Motor neuron (in vitro differentiated cells): ENCODE results near the gene MCU. TPM values are rescaled to one million over a fixed set of nuclear protein-coding genes. Genes with fewer than 3 reads are reported as not detected.
"Not testable (repeated sequence)": the region's sequence is repeated elsewhere in the genome, so short reads cannot be mapped to it uniquely, and the experiment has no call there.

ENCODE experiments used
- ATAC-seq, 8 experiments: fragments of 200-7000 bp; cut with Tn5 transposase; replicated peaks in 6 of 8; 2 replicates each; pipeline ENCODE4 v1.8.0; 2021; ENCODE audit warnings: mild to moderate bottlenecking in 8 of 8, moderate library complexity in 8 of 8
- H3K27ac ChIP-seq, 2 donors: fragments of 250-450 bp; sonication (Bioruptor Pico); 2 replicates each; pipeline ENCODE4 v1.9.0; 2021; ENCODE audit warnings: antibody characterized with exemption in 2 of 2, mild to moderate bottlenecking in 2 of 2, moderate library complexity in 1 of 2
- H3K4me1 ChIP-seq, 2 donors: fragments of 250-450 bp; sonication (Bioruptor Pico); replicated peaks in 1 of 2; 2 replicates each; pipeline ENCODE4 v1.6.1; 2021; ENCODE audit warnings: antibody characterized with exemption in 2 of 2, mild to moderate bottlenecking in 2 of 2, moderate library complexity in 1 of 2
- H3K4me3 ChIP-seq, 5 donors: fragments of 250-450 bp; sonication (Bioruptor Pico); 2 replicates each; pipeline ENCODE4 v1.9.0; 2021; ENCODE audit warnings: antibody characterized with exemption in 5 of 5, mild to moderate bottlenecking in 5 of 5, moderate library complexity in 4 of 5
- WGBS, 10 experiments: fragments of 450-650 bp; shearing (Covaris generic); methylation state at CpG; one replicate each; pipeline ENCODE4 v1.0.0; 2022; 5-methylcytosine and 5-hydroxymethylcytosine counted together
- in situ Hi-C, 9 experiments: fragments of 400-800 bp; cut with MboI; loops; one replicate each; pipeline ENCODE4 v1.15.0; 2021; ENCODE audit warnings: low sequenced_read_pairs in 9 of 9, low pct_unique_long_range_greater_than_20kb in 2 of 9; ENCODE audit not compliant: unreplicated experiment in 9 of 9
- total RNA-seq, 8 experiments: library from RNA; unstranded; fragments of 300-600 nt; gene quantifications; 2 replicates each; pipeline versions ENCODE4 v1.2.3 to v1.2.4, GENCODE V29; 2022

MCU gene
- total RNA-seq, 8 experiments from 2014 or later, result 10.5 to 26.8 (median 17.6) TPM

GRCh38 chr10:72890086-72890485 lies 198.1 kb downstream of the MCU start:
- no peak overlapping the region for H3K4me3 ChIP-seq
- WGBS, 10 experiments, result 71 to 100% (median 100%) methylated on average over 1 to 2 of the region's 2 CpGs; no CpG with 5 or more reads in 2 of the 10 experiments
- peaks cover 7 to 15% of the 10 kb centered on the region in 2 donors for H3K4me1 ChIP-seq
- in situ Hi-C loops, result no loop called here
- no peak for ATAC-seq
- no peak overlapping the region for H3K27ac ChIP-seq

GRCh38 chr10:72893136-72893798 lies 201.3 kb downstream of the MCU start, which contains the start of gene OIT3:
TSS of gene OIT3 (plus strand) at chr10:72893739. CDS start at chr10:72893799, 60 bp downstream.
- no peak for ATAC-seq
- H3K4me3 ChIP-seq, result no peak within 1 kb of the TSS
- 45 to 93% (median 77%) methylated on average over 2 to 4 of the region's 4 CpGs for WGBS, 10 experiments
- in situ Hi-C loops, result no loop called here
- H3K4me1 ChIP-seq, result no peaks in the 10 kb centered on the region
- no peak within 1 kb of the TSS for H3K27ac ChIP-seq

GRCh38 chr10:72895236-72895850 lies 203.4 kb downstream of the MCU start:
- no peak for ATAC-seq
- 60 to 100% (median 83%) methylated on average over 1 to 7 of the region's 11 CpGs; no CpG with 5 or more reads in 1 of the 10 experiments for WGBS, 10 experiments

GRCh38 chr10:72898616-72899015 lies 206.7 kb downstream of the MCU start:
- WGBS, 10 experiments, result 84 to 100% (median 95%) methylated on average over 1 to 4 of the region's 10 CpGs; no CpG with 5 or more reads in 4 of the 10 experiments
- Histone ChIP-seq H3K4me3 (no peak overlapping the region), H3K27ac (no peak overlapping the region), H3K4me1 (no peaks in the 10 kb centered on the region)
- no peak for ATAC-seq
- in situ Hi-C loops, result no loop called here

More at GRCh38 chr10:72895236-72895850, 203.4 kb downstream of the MCU start:
- Histone ChIP-seq H3K4me1 (no peaks in the 10 kb centered on the region), H3K4me3 (no peak overlapping the region), H3K27ac (no peak overlapping the region)
- in situ Hi-C loops, result no loop called here

GRCh38 chr10:72899545-72899944 lies 207.6 kb downstream of the MCU start:
- Histone ChIP-seq H3K4me3 (no peak overlapping the region), H3K4me1 (no peaks in the 10 kb centered on the region), H3K27ac (no peak overlapping the region)
- in situ Hi-C loops, result no loop called here
- ATAC-seq, result no peak
- 42 to 100% (median 82%) methylated on average over 1 of the region's 1 CpG; no CpG with 5 or more reads in 3 of the 10 experiments for WGBS, 10 experiments

- H3K4me1 ChIP-seq, H3K4me3 ChIP-seq, in situ Hi-C loops, H3K27ac ChIP-seq, ATAC-seq: not testable (repeated sequence)
- 46 to 100% (median 89%) methylated on average over 1 to 14 of the region's 15 CpGs; no CpG with 5 or more reads in 2 of the 10 experiments for WGBS, 10 experiments
Observed at GRCh38 chr10:72903941-72904446, 212.1 kb downstream of the MCU start.

GRCh38 chr10:72904806-72905205 lies 212.9 kb downstream of the MCU start:
- no peak for ATAC-seq

GRCh38 chr10:72906446-72906845 lies 214.5 kb downstream of the MCU start:
- in situ Hi-C loops, result no loop called here
- 70 to 100% (median 87%) methylated on average over 1 to 6 of the region's 6 CpGs; no CpG with 5 or more reads in 1 of the 10 experiments for WGBS, 10 experiments
- no peak overlapping the region for H3K27ac ChIP-seq
- no peak overlapping the region for H3K4me3 ChIP-seq
- no peak for ATAC-seq
- no peaks in the 10 kb centered on the region for H3K4me1 ChIP-seq

More at GRCh38 chr10:72904806-72905205, 212.9 kb downstream of the MCU start:
- H3K4me3 ChIP-seq, result no peak overlapping the region
- in situ Hi-C loops, result no loop called here
- no peaks in the 10 kb centered on the region for H3K4me1 ChIP-seq
- no peak overlapping the region for H3K27ac ChIP-seq
- 17 to 100% (median 71%) methylated on average over 1 to 2 of the region's 3 CpGs; no CpG with 5 or more reads in 3 of the 10 experiments for WGBS, 10 experiments

- in situ Hi-C loops, result no loop called here
- no peak for ATAC-seq
- H3K4me3 ChIP-seq, result no peak overlapping the region
Observed at GRCh38 chr10:72910705-72911104, 218.8 kb downstream of the MCU start.

GRCh38 chr10:72911758-72912157 lies 219.8 kb downstream of the MCU start:
- no peak overlapping the region for H3K27ac ChIP-seq
- H3K4me3 ChIP-seq, result no peak overlapping the region
- H3K4me1 ChIP-seq, result no peaks in the 10 kb centered on the region
- in situ Hi-C loops, result no loop called here
- 43 to 100% (median 78%) methylated on average over 1 to 2 of the region's 2 CpGs; no CpG with 5 or more reads in 2 of the 10 experiments for WGBS, 10 experiments
- no peak for ATAC-seq

More at GRCh38 chr10:72910705-72911104, 218.8 kb downstream of the MCU start:
- Histone ChIP-seq H3K4me1 (no peaks in the 10 kb centered on the region), H3K27ac (no peak overlapping the region)

- no peak overlapping the region for H3K4me3 ChIP-seq
- no peaks in the 10 kb centered on the region for H3K4me1 ChIP-seq
- WGBS, 10 experiments, result 40 to 100% (median 82%) methylated on average over 1 to 4 of the region's 4 CpGs
- ATAC-seq, result no peak
- H3K27ac ChIP-seq, result no peak overlapping the region
- in situ Hi-C loops, result no loop called here
Observed at GRCh38 chr10:72912736-72913135, 220.8 kb downstream of the MCU start.

GRCh38 chr10:72913287-72913686 lies 221.3 kb downstream of the MCU start:
- no peak for ATAC-seq
- 58 to 100% (median 84%) methylated on average over 1 to 7 of the region's 7 CpGs; no CpG with 5 or more reads in 2 of the 10 experiments for WGBS, 10 experiments
- no peak overlapping the region for H3K27ac ChIP-seq
- H3K4me1 ChIP-seq, result no peaks in the 10 kb centered on the region
- H3K4me3 ChIP-seq, result no peak overlapping the region
- in situ Hi-C loops, result no loop called here

GRCh38 chr10:72917201-72917600 lies 225.3 kb downstream of the MCU start:
- WGBS, 10 experiments, result 11 to 100% (median 80%) methylated on average over 1 to 3 of the region's 3 CpGs; no CpG with 5 or more reads in 2 of the 10 experiments
- H3K27ac ChIP-seq, in situ Hi-C loops, ATAC-seq, H3K4me3 ChIP-seq, H3K4me1 ChIP-seq: not testable (repeated sequence)
